ENCODE measurements around the gene PHF1.

The PHF1 gene

DNA sequence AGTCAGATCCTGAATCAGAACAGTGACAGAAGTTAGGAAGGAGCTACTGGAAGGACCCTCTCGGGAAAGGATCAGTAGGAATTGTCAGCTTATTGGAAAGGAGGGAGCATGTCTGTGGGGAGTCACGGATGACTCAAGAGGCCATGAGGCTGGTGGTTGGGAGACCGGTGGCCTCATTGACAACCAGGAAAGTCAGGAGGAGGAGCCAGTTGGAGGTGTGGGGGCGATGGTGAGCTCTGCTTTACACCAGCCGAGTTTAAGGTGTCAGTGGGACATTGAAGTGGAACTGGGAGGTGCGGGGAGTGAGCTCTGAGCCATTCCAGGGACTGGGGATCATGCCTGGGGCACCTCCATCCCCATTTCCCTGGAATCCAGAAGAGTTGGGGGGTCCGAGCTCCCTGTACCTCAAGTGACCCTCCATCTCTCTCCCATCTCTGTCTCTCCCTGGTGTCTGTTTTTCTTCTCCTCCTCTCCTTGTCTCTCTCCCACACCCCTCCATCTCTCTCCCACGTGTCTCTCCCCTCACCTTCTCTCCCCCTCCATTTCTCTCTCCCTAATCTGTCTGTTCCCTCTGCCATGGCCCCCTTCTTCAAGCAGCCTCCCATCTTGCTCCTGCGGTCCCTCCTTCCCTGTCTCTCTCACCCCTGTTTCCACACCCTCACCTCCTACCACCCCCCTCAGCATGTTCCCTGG lies 29.3 kb downstream of the PHF1 start:
- ChIA-PET POLR2A (interaction anchor here (0.7 to 1.0 kb wide), 3 partner anchors 10 to 140 kb away, joined by 3 to 4 read pairs (median 4); partner anchors contain the start of gene ZBTB9), CTCF (interaction anchor here (2.3 kb wide), 1 partner anchor 8 kb away, joined by 7 read pairs; no protein-coding TSS in a partner anchor)
- H3K4me3 ChIP-seq (ENCODE audit: low read depth, low read length): no peak overlapping the region
- TF ChIP-seq, protein P1, sequence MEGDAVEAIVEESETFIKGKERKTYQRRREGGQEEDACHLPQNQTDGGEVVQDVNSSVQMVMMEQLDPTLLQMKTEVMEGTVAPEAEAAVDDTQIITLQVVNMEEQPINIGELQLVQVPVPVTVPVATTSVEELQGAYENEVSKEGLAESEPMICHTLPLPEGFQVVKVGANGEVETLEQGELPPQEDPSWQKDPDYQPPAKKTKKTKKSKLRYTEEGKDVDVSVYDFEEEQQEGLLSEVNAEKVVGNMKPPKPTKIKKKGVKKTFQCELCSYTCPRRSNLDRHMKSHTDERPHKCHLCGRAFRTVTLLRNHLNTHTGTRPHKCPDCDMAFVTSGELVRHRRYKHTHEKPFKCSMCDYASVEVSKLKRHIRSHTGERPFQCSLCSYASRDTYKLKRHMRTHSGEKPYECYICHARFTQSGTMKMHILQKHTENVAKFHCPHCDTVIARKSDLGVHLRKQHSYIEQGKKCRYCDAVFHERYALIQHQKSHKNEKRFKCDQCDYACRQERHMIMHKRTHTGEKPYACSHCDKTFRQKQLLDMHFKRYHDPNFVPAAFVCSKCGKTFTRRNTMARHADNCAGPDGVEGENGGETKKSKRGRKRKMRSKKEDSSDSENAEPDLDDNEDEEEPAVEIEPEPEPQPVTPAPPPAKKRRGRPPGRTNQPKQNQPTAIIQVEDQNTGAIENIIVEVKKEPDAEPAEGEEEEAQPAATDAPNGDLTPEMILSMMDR (IDR thresholded peaks at IDR 0.05; ENCODE audit: insufficient read depth, low read length, missing control alignments): no peak
- DNase-seq (ENCODE audit: low read depth, low spot score): no peak

GRCh38 chr6:33440649-33441309 lies 30.0 kb downstream of the PHF1 start:
- DNase-seq (ENCODE audit: low read depth, low spot score): no peak
- ChIA-PET POLR2A (no interaction called here), CTCF (interaction anchor here (2.3 kb wide), 1 partner anchor 9 kb away, joined by 7 read pairs; no protein-coding TSS in a partner anchor)
- TF ChIP-seq, protein P1 (IDR thresholded peaks at IDR 0.05; ENCODE audit: insufficient read depth, low read length, missing control alignments): no peak
- no peak overlapping the region for H3K4me3 ChIP-seq (ENCODE audit: low read depth, low read length)

DNA sequence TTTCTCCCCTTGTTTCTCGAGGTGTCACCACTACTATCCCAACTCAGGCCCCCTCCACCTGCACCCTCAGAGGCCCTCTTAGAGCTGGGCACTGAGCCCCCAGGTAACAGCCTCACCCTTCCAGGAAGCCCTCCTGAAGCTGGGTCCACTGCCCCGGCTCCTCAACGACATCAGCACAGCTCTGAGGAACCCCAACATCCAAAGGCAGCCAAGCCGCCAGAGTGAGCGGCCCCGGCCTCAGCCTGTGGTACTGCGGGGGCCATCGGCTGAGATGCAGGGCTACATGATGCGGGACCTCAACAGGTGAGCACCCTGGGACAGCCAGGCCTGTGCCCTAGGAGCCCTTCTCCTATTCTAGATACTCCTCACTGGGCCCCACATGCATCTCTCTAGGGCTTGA lies 30.6 kb downstream of the PHF1 start:
- TF ChIP-seq, protein P1 (IDR thresholded peaks at IDR 0.05; ENCODE audit: insufficient read depth, low read length, missing control alignments): no peak
- DNase-seq (ENCODE audit: low read depth, low spot score): no peak
- H3K4me3 ChIP-seq (ENCODE audit: low read depth, low read length): no peak overlapping the region
- ChIA-PET POLR2A (no interaction called here), CTCF (interaction anchor here (1.1 to 2.3 kb wide), 4 partner anchors 10 to 15 kb away, joined by 3 to 7 read pairs (median 5); partner anchors contain the start of gene ZBTB9)

DNA sequence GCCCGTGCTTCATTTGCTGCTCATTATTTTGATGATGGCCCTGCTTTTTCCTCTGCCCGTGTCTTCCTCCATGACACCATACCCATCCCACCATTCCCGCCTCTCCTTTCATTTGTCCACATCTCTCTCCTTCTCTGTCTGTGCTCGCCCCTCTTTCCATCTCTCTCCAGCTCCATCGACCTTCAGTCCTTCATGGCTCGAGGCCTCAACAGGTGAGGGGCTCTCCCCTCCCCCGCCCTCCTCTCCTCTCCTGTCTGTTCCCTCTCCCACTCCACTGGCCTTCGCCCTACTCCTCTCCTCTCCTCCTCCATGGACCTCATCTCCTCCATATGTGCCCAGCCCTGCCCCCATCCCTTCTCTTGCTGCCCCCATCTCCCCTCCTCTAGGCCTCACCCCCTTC lies 31.5 kb downstream of the PHF1 start:
- CTCF ChIA-PET: interaction anchor here (1.1 to 1.4 kb wide), 3 partner anchors 12 to 16 kb away, joined by 3 to 5 read pairs (median 5); partner anchors contain the start of gene ZBTB9
- TF ChIP-seq, protein P1 (IDR thresholded peaks at IDR 0.05; ENCODE audit: insufficient read depth, low read length, missing control alignments): no peak

DNA sequence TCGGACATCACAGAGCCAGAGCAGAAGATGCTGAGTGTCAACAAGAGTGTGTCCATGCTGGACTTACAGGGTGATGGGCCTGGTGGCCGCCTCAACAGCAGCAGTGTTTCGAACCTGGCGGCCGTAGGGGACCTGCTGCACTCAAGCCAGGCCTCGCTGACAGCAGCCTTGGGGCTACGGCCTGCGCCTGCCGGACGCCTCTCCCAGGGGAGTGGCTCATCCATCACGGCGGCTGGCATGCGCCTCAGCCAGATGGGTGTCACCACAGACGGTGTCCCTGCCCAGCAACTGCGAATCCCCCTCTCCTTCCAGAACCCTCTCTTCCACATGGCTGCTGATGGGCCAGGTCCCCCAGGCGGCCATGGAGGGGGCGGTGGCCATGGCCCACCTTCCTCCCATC lies 32.2 kb downstream of the PHF1 start:
- TF ChIP-seq, protein P1 (IDR thresholded peaks at IDR 0.05; ENCODE audit: insufficient read depth, low read length, missing control alignments): no peak
- POLR2A ChIA-PET: no interaction called here
- DNase-seq (ENCODE audit: low read depth, low spot score): no peak
- no peak overlapping the region for H3K4me3 ChIP-seq (ENCODE audit: low read depth, low read length)
- CTCF ChIA-PET: no interaction called here

More for the DNA sequence above, 31.5 kb downstream of the PHF1 start:
- DNase-seq (ENCODE audit: low read depth, low spot score): no peak
- H3K4me3 ChIP-seq (ENCODE audit: low read depth, low read length): no peak overlapping the region
- POLR2A ChIA-PET: no interaction called here
